Activated B cell treated with CpG ODN at 0.5 μM for 24 hours (primary cell): ENCODE measurements around the gene CAPZA2. TPM values are rescaled to one million over a fixed set of nuclear protein-coding genes. Genes with fewer than 3 reads are reported as not detected.

Experiments
- ATAC-seq: fragments of 200-7000 bp; cut with Tn5 transposase; one replicate; pipeline ENCODE4 v1.10.0; 2021; ENCODE audit warnings: low read depth, mild to moderate bottlenecking, moderate library complexity
- CTCF ChIA-PET: fragments of 350-600 bp; sonication (Branson Sonifier 250); formaldehyde crosslinking; loops from one replicate; lab custom pipeline; 2021; ENCODE audit warnings: antibody characterized with exemption; lab: Charles Lee
- POLR2A ChIA-PET: fragments of 350-600 bp; sonication (Branson Sonifier 250); formaldehyde crosslinking; loops from one replicate; lab custom pipeline; 2021; ENCODE audit warnings: antibody characterized with exemption; lab: Charles Lee
- DNase-seq: peaks from one replicate; pipeline ENCODE4 v3.0.0; 2022
- H3K27ac Mint-ChIP-seq: one replicate; pipeline ENCODE4 v1.8.0; 2020; ENCODE audit warnings: mixed read lengths
- H3K27me3 Mint-ChIP-seq: one replicate; pipeline ENCODE4 v1.8.0; 2021; ENCODE audit warnings: mixed read lengths
- H3K36me3 Mint-ChIP-seq: one replicate; pipeline ENCODE4 v1.8.0; 2021; ENCODE audit warnings: low read depth, mixed read lengths
- H3K4me1 Mint-ChIP-seq: one replicate; pipeline ENCODE4 v1.8.0; 2021; ENCODE audit warnings: mixed read lengths
- H3K4me3 Mint-ChIP-seq: one replicate; pipeline ENCODE4 v1.8.0; 2020; ENCODE audit warnings: mild to moderate bottlenecking, mixed read lengths
- H3K9me3 Mint-ChIP-seq: one replicate; pipeline ENCODE4 v1.8.0; 2020; ENCODE audit warnings: mixed read lengths
- CTCF ChIP-seq: fragments of 200-600 bp; IDR thresholded peaks from one replicate; pipeline ENCODE4 v1.8.0; 2022; ENCODE audit warnings: antibody characterized with exemption, mild to moderate bottlenecking
- intact Hi-C: fragments of 100-400 bp; cut with micrococcal nuclease; formaldehyde crosslinking; loops from one replicate; pipeline ENCODE4 v1.15.1; 2024
- total RNA-seq: library from RNA; stranded (reverse); gene quantifications from 2 replicates; pipeline ENCODE4 v1.2.3, GENCODE V29; 2022

Gene CAPZA2
- total RNA-seq, 1 donor from 2014 or later = 110 TPM

- DNase-seq = no peak
- intact Hi-C loops = no loop called here
- no peak overlapping the region for H3K27ac Mint-ChIP-seq
- TF ChIP-seq CTCF = no peak
- no peaks in the 10 kb centered on the region for H3K36me3 Mint-ChIP-seq
- H3K4me3 Mint-ChIP-seq = no peak overlapping the region
- H3K27me3 Mint-ChIP-seq = peaks cover 11% of the 10 kb centered on the region
- ATAC-seq = no peak
- ChIA-PET CTCF (no interaction called here), POLR2A (no interaction called here)
- H3K9me3 Mint-ChIP-seq = no peaks in the 10 kb centered on the region
- H3K4me1 Mint-ChIP-seq = peaks cover 4% of the 10 kb centered on the region
These were observed 5.3 kb upstream of the CAPZA2 start for GRCh38 chr7:116857052-116857451.

- ATAC-seq (no peak), DNase-seq (no peak)
- CTCF ChIA-PET = no interaction called here
- POLR2A ChIA-PET = no interaction called here
- Mint-ChIP-seq H3K9me3 (no peaks in the 10 kb centered on the region), H3K4me1 (peaks cover 18% of the 10 kb centered on the region), H3K4me3 (no peak overlapping the region), H3K36me3 (peaks cover 7% of the 10 kb centered on the region), H3K27ac (no peak overlapping the region), H3K27me3 (peaks cover 10% of the 10 kb centered on the region)
- TF ChIP-seq CTCF = no peak
- intact Hi-C loops = no loop called here
These were observed 3.1 kb upstream of the CAPZA2 start for GRCh38 chr7:116859323-116859722.

GRCh38 chr7:116861717-116862116 is 670 bp upstream of the CAPZA2 start:
- TF ChIP-seq CTCF = no peak
- DNase-seq = no peak
- H3K27ac Mint-ChIP-seq = peak overlapping the region; percentile 74
- POLR2A ChIA-PET = no interaction called here
- H3K9me3 Mint-ChIP-seq = no peaks in the 10 kb centered on the region
- H3K4me1 Mint-ChIP-seq = peaks cover 34% of the 10 kb centered on the region
- H3K4me3 Mint-ChIP-seq = peak overlapping the region; percentile 45
- ATAC-seq = no peak
- H3K36me3 Mint-ChIP-seq = peaks cover 7% of the 10 kb centered on the region
- intact Hi-C loops = loop anchor here (1.0 to 10.0 kb wide), 8 partner anchors 17 to 1927 kb away; partner anchors contain the start of genes CAV1 and ST7
- H3K27me3 Mint-ChIP-seq = peaks cover 6% of the 10 kb centered on the region
- CTCF ChIA-PET = interaction anchor here (1.0 kb wide), 1 partner anchor 271 kb away, joined by 3 read pairs; no protein-coding TSS in a partner anchor

GRCh38 chr7:116862951-116863670 is 724 bp downstream of the CAPZA2 start:
- intact Hi-C loops = loop anchor here (1.0 to 10.0 kb wide), 8 partner anchors 19 to 1928 kb away; partner anchors contain the start of genes CAV1 and ST7
- peaks cover 44% of the 10 kb centered on the region for H3K4me1 Mint-ChIP-seq

More at GRCh38 chr7:116862951-116863670, 724 bp downstream of the CAPZA2 start:
- H3K27me3 Mint-ChIP-seq = peaks cover 3% of the 10 kb centered on the region
- TF ChIP-seq CTCF = no peak
- ChIA-PET POLR2A (interaction anchor here (0.5 kb wide), 1 partner anchor 1357 kb away, joined by 6 read pairs; no protein-coding TSS in a partner anchor), CTCF (no interaction called here)
- H3K4me3 Mint-ChIP-seq = peak overlapping the region; percentile 98
- peak overlapping the region; percentile 90 for H3K27ac Mint-ChIP-seq
- peaks cover 12% of the 10 kb centered on the region for H3K36me3 Mint-ChIP-seq
- ATAC-seq = no peak
- no peak for DNase-seq
- no peaks in the 10 kb centered on the region for H3K9me3 Mint-ChIP-seq
